Suppressor macrophage treated with lipopolysaccharide for 1 hour (primary cell): ENCODE data around the gene PEAK3.

ENCODE experiments used
- DNase-seq, 3 donors: peaks; one replicate each; pipeline ENCODE4 v3.0.0-alpha.2; 2020 to 2022

The PEAK3 gene

GRCh38 chr19:2236314-2237050 is 45.5 kb downstream of the PEAK3 start, which contains the start of the genes PLEKHJ1 and SF3A2:
Gene PLEKHJ1, minus strand, starts transcription at chr19:2236329. Its CDS starts 81 bp downstream, at chr19:2236248.
Gene SF3A2, plus strand, starts transcription at chr19:2236824. Its CDS starts 6,595 bp downstream, at chr19:2243419.
- peak; percentile 99 for DNase-seq

GRCh38 chr19:2236064-2236313 is 46.0 kb downstream of the PEAK3 start:
- DNase-seq = no peak

GRCh38 chr19:2235381-2236063 is 46.5 kb downstream of the PEAK3 start:
- peak; percentile 39 to 62 (median 42) for DNase-seq

GRCh38 chr19:2234996-2235380 is 47.0 kb downstream of the PEAK3 start:
- peak; percentile 50 to 57 (median 57) for DNase-seq

GRCh38 chr19:2233601-2234280 is 48.2 kb downstream of the PEAK3 start:
- DNase-seq = no peak

- no peak for DNase-seq
Observed at GRCh38 chr19:2232286-2233151, 49.5 kb downstream of the PEAK3 start.

- peak in 1 of 3 donors; percentile 41 for DNase-seq
Observed at GRCh38 chr19:2231621-2232221, 50.3 kb downstream of the PEAK3 start.

- no peak for DNase-seq
Observed at GRCh38 chr19:2230807-2231533, 51.0 kb downstream of the PEAK3 start.

- no peak for DNase-seq
Observed at GRCh38 chr19:2230033-2230531, 51.9 kb downstream of the PEAK3 start.

GRCh38 chr19:2229103-2230032 is 52.6 kb downstream of the PEAK3 start:
- DNase-seq = no peak

- no peak for DNase-seq
Observed at GRCh38 chr19:2228157-2229030, 53.6 kb downstream of the PEAK3 start.

- DNase-seq = peak; percentile 50 to 61 (median 54)
Observed at GRCh38 chr19:2227415-2228156, 54.4 kb downstream of the PEAK3 start.

GRCh38 chr19:2226840-2227360 is 55.1 kb downstream of the PEAK3 start:
- DNase-seq = no peak

- no peak for DNase-seq
Observed at GRCh38 chr19:2226051-2226839, 55.7 kb downstream of the PEAK3 start.

- no peak for DNase-seq
Observed at GRCh38 chr19:2225415-2226050, 56.4 kb downstream of the PEAK3 start.

- DNase-seq = no peak
Observed at GRCh38 chr19:2224754-2225349, 57.1 kb downstream of the PEAK3 start.
